Rectal smooth muscle tissue (tissue), 1 donor: Measurements from ENCODE around the gene APLF.
A peak's percentile ranks its signal among the peaks of the same experiment; 100 is the strongest.
"Not testable (repeated sequence)": the region's sequence is repeated elsewhere in the genome, so short reads cannot be mapped to it uniquely, and the experiment has no call there.

Experiments used
- H3K27ac ChIP-seq: one replicate; pipeline ENCODE4 v1.7.0; 2013; ENCODE audit warnings: low read depth, low read length, inconsistent platforms
- H3K27me3 ChIP-seq: one replicate; pipeline ENCODE4 v1.7.0; 2013; ENCODE audit warnings: low read length; ENCODE audit not compliant: control insufficient read depth, insufficient read depth
- H3K36me3 ChIP-seq: one replicate; pipeline ENCODE4 v1.7.0; 2013; ENCODE audit warnings: low read length; ENCODE audit not compliant: control insufficient read depth, insufficient read depth
- H3K4me1 ChIP-seq: one replicate; pipeline ENCODE4 v1.7.0; 2013; ENCODE audit warnings: low read length; ENCODE audit not compliant: control insufficient read depth, insufficient read depth
- H3K4me3 ChIP-seq: one replicate; pipeline ENCODE4 v1.7.0; 2013; ENCODE audit warnings: low read length
- H3K9ac ChIP-seq: one replicate; pipeline ENCODE4 v1.7.0; 2013; ENCODE audit warnings: low read length

Gene APLF

GRCh38 chr2:68429311-68429826, 38.0 kb upstream of the APLF start:
- Histone ChIP-seq H3K27ac (no peak overlapping the region), H3K27me3 (no peaks in the 10 kb centered on the region), H3K9ac (no peak overlapping the region), H3K4me1 (no peaks in the 10 kb centered on the region), H3K36me3 (no peaks in the 10 kb centered on the region), H3K4me3 (no peak overlapping the region)

- Histone ChIP-seq H3K4me1 (peaks cover 4% of the 10 kb centered on the region), H3K27me3 (no peaks in the 10 kb centered on the region), H3K4me3 (no peak overlapping the region), H3K27ac (no peak overlapping the region), H3K9ac (no peak overlapping the region), H3K36me3 (no peaks in the 10 kb centered on the region)
These were observed 35.9 kb upstream of the APLF start for GRCh38 chr2:68431316-68431972.

GRCh38 chr2:68432696-68433658, 34.4 kb upstream of the APLF start:
- Histone ChIP-seq H3K27ac (no peak overlapping the region), H3K27me3 (no peaks in the 10 kb centered on the region), H3K36me3 (no peaks in the 10 kb centered on the region), H3K4me3 (no peak overlapping the region), H3K9ac (no peak overlapping the region), H3K4me1 (peaks cover 4% of the 10 kb centered on the region)

GRCh38 chr2:68434981-68435380, 32.4 kb upstream of the APLF start:
- Histone ChIP-seq H3K4me1 (peaks cover 4% of the 10 kb centered on the region), H3K27ac (no peak overlapping the region), H3K27me3 (no peaks in the 10 kb centered on the region), H3K4me3 (no peak overlapping the region), H3K36me3 (no peaks in the 10 kb centered on the region), H3K9ac (no peak overlapping the region)

- H3K4me1 ChIP-seq = peaks cover 4% of the 10 kb centered on the region
- H3K27ac ChIP-seq = peak overlapping the region; percentile 44
- no peak overlapping the region for H3K4me3 ChIP-seq
- H3K9ac ChIP-seq = no peak overlapping the region
- H3K36me3 ChIP-seq = no peaks in the 10 kb centered on the region
- no peaks in the 10 kb centered on the region for H3K27me3 ChIP-seq
These were observed 31.8 kb upstream of the APLF start for GRCh38 chr2:68435615-68436014.

- Histone ChIP-seq H3K36me3 (no peaks in the 10 kb centered on the region), H3K4me3 (no peak overlapping the region), H3K4me1 (peaks cover 4% of the 10 kb centered on the region), H3K9ac (no peak overlapping the region), H3K27ac (peak overlapping the region; percentile 56), H3K27me3 (no peaks in the 10 kb centered on the region)
These were observed 31.1 kb upstream of the APLF start for GRCh38 chr2:68436270-68436669.

- H3K27me3 ChIP-seq = no peaks in the 10 kb centered on the region
- H3K36me3 ChIP-seq = no peaks in the 10 kb centered on the region
- no peak overlapping the region for H3K27ac ChIP-seq
- no peak overlapping the region for H3K9ac ChIP-seq
- no peak overlapping the region for H3K4me3 ChIP-seq
- peaks cover 4% of the 10 kb centered on the region for H3K4me1 ChIP-seq
These were observed 28.7 kb upstream of the APLF start for GRCh38 chr2:68438455-68439303.

GRCh38 chr2:68441179-68441993, 26.0 kb upstream of the APLF start:
- Histone ChIP-seq H3K9ac (no peak overlapping the region), H3K27me3 (no peaks in the 10 kb centered on the region), H3K27ac (no peak overlapping the region), H3K36me3 (no peaks in the 10 kb centered on the region), H3K4me1 (peaks cover under 1% of the 10 kb centered on the region), H3K4me3 (no peak overlapping the region)

GRCh38 chr2:68441994-68442322, 25.4 kb upstream of the APLF start:
- no peak overlapping the region for H3K27ac ChIP-seq
- H3K9ac ChIP-seq = no peak overlapping the region
- no peaks in the 10 kb centered on the region for H3K36me3 ChIP-seq
- H3K27me3 ChIP-seq = no peaks in the 10 kb centered on the region
- H3K4me3 ChIP-seq = no peak overlapping the region
- H3K4me1 ChIP-seq = no peaks in the 10 kb centered on the region

- H3K27me3 ChIP-seq, H3K4me3 ChIP-seq, H3K4me1 ChIP-seq, H3K36me3 ChIP-seq, H3K9ac ChIP-seq, H3K27ac ChIP-seq: not testable (repeated sequence)
These were observed 21.0 kb upstream of the APLF start for GRCh38 chr2:68446425-68446824.

GRCh38 chr2:68447118-68447517, 20.3 kb upstream of the APLF start:
- no peaks in the 10 kb centered on the region for H3K4me1 ChIP-seq
- H3K36me3 ChIP-seq = no peaks in the 10 kb centered on the region
- H3K27me3 ChIP-seq = no peaks in the 10 kb centered on the region
- no peak overlapping the region for H3K9ac ChIP-seq
- H3K27ac ChIP-seq = no peak overlapping the region
- H3K4me3 ChIP-seq = no peak overlapping the region
